ENCODE results near the gene MTARC2. TPM values are rescaled to one million over a fixed set of nuclear protein-coding genes. Genes with fewer than 3 reads are reported as not detected.

MTARC2 gene
- total and polyA plus RNA-seq, 4 experiments from 2014 or later, result 0.25 TPM; not detected in 3

- no peaks in the 10 kb centered on the region for H3K36me3 ChIP-seq (ENCODE audit: insufficient read depth, low read length)
- POLR2A ChIA-PET (ENCODE audit: partially characterized antibody), result no interaction called here
- peaks cover 10 to 17% of the 10 kb centered on the region in 2 donors for H3K27me3 Mint-ChIP-seq
These were observed 52.1 kb downstream of the MTARC2 start for GRCh38 chr1:220800262-220800661.

GRCh38 chr1:220803401-220804201 lies 55.5 kb downstream of the MTARC2 start:
- Histone ChIP-seq H3K9me3 (ENCODE audit: control insufficient read depth in 1 of 2, low read length in 2 of 2) (no peaks in the 10 kb centered on the region), H3K4me3 (ENCODE audit: low read length in 2 of 2) (no peak overlapping the region), H3K27ac (ENCODE audit: low read depth, low read length) (no peak overlapping the region), H3K36me3 (ENCODE audit: insufficient read depth, low read length) (no peaks in the 10 kb centered on the region), H3K4me1 (ENCODE audit: insufficient read depth, low read length) (no peaks in the 10 kb centered on the region), H3K27me3 (ENCODE audit: insufficient read depth, low read length) (no peaks in the 10 kb centered on the region)
- H3K4me1 Mint-ChIP-seq, result no peaks in the 10 kb centered on the region
- ChIA-PET POLR2A (ENCODE audit: partially characterized antibody) (no interaction called here), CTCF (ENCODE audit: partially characterized antibody) (interaction anchor here (1.0 to 1.4 kb wide), 2 partner anchors 8 to 28 kb away, joined by 3 to 4 read pairs; no protein-coding TSS in a partner anchor)
- no peaks in the 10 kb centered on the region for H3K9me3 Mint-ChIP-seq
- DNase-seq, result peak in 1 of 5 donors; percentile 16
- peaks cover 10 to 19% of the 10 kb centered on the region in 2 donors for H3K27me3 Mint-ChIP-seq
- no peak overlapping the region for H3K4me3 Mint-ChIP-seq
- H3K27ac Mint-ChIP-seq, result peak overlapping the region in 1 of 7 donors; percentile 38
- intact Hi-C loops (cut with micrococcal nuclease), result no loop called here
- H3K36me3 Mint-ChIP-seq, result no peaks in the 10 kb centered on the region

More at GRCh38 chr1:220800262-220800661, 52.1 kb downstream of the MTARC2 start:
- Mint-ChIP-seq H3K4me3 (no peak overlapping the region), H3K4me1 (no peaks in the 10 kb centered on the region), H3K36me3 (no peaks in the 10 kb centered on the region), H3K9me3 (no peaks in the 10 kb centered on the region), H3K27ac (no peak overlapping the region)
- Histone ChIP-seq H3K27me3 (ENCODE audit: insufficient read depth, low read length) (no peaks in the 10 kb centered on the region), H3K4me1 (ENCODE audit: insufficient read depth, low read length) (no peaks in the 10 kb centered on the region), H3K27ac (ENCODE audit: low read depth, low read length) (no peak overlapping the region), H3K4me3 (ENCODE audit: low read length in 2 of 2) (no peak overlapping the region), H3K9me3 (ENCODE audit: control insufficient read depth in 1 of 2, low read length in 2 of 2) (no peaks in the 10 kb centered on the region)
- no peak for DNase-seq
- intact Hi-C loops (cut with micrococcal nuclease), result no loop called here
- CTCF ChIA-PET (ENCODE audit: partially characterized antibody), result interaction anchor here (0.9 to 1.3 kb wide), 2 partner anchors 9 to 11 kb away, joined by 3 to 4 read pairs; no protein-coding TSS in a partner anchor

- no peaks in the 10 kb centered on the region for H3K9me3 ChIP-seq (ENCODE audit: control insufficient read depth in 1 of 2, low read length in 2 of 2)
- no peaks in the 10 kb centered on the region for H3K36me3 ChIP-seq (ENCODE audit: insufficient read depth, low read length)
- no peak for DNase-seq
- no peak overlapping the region for H3K4me3 Mint-ChIP-seq
- no peak overlapping the region for H3K27ac Mint-ChIP-seq
- ChIA-PET CTCF (ENCODE audit: partially characterized antibody) (interaction anchor here (1.0 to 1.4 kb wide), 2 partner anchors 9 to 27 kb away, joined by 3 to 4 read pairs; no protein-coding TSS in a partner anchor), POLR2A (ENCODE audit: partially characterized antibody) (no interaction called here)
- H3K4me1 Mint-ChIP-seq, result no peaks in the 10 kb centered on the region
- no peak overlapping the region for H3K27ac ChIP-seq (ENCODE audit: low read depth, low read length)
- no peak overlapping the region for H3K4me3 ChIP-seq (ENCODE audit: low read length in 2 of 2)
- intact Hi-C loops (cut with micrococcal nuclease), result no loop called here
- peaks cover 10 to 22% of the 10 kb centered on the region in 2 donors for H3K27me3 Mint-ChIP-seq
- H3K36me3 Mint-ChIP-seq, result no peaks in the 10 kb centered on the region
- H3K9me3 Mint-ChIP-seq, result no peaks in the 10 kb centered on the region
- H3K4me1 ChIP-seq (ENCODE audit: insufficient read depth, low read length), result no peaks in the 10 kb centered on the region
- no peaks in the 10 kb centered on the region for H3K27me3 ChIP-seq (ENCODE audit: insufficient read depth, low read length)
These were observed 56.1 kb downstream of the MTARC2 start for GRCh38 chr1:220804202-220804586.

- Mint-ChIP-seq H3K27me3 (peaks cover 10 to 21% of the 10 kb centered on the region in 2 donors), H3K4me3 (no peak overlapping the region), H3K36me3 (no peaks in the 10 kb centered on the region), H3K27ac (peak overlapping the region in 1 of 7 donors; percentile 36), H3K9me3 (no peaks in the 10 kb centered on the region), H3K4me1 (peaks cover 1 to 8% (median 4%) of the 10 kb centered on the region in 4 donors)
- POLR2A ChIA-PET (ENCODE audit: partially characterized antibody), result no interaction called here
- no peaks in the 10 kb centered on the region for H3K27me3 ChIP-seq (ENCODE audit: insufficient read depth, low read length)
- no peaks in the 10 kb centered on the region for H3K36me3 ChIP-seq (ENCODE audit: insufficient read depth, low read length)
- intact Hi-C loops (cut with micrococcal nuclease), result no loop called here
- no peak overlapping the region for H3K27ac ChIP-seq (ENCODE audit: low read depth, low read length)
- CTCF ChIA-PET (ENCODE audit: partially characterized antibody), result interaction anchor here (1.0 to 2.1 kb wide), 2 partner anchors 9 to 17 kb away, joined by 3 to 6 read pairs; no protein-coding TSS in a partner anchor
- DNase-seq, result no peak
- no peaks in the 10 kb centered on the region for H3K4me1 ChIP-seq (ENCODE audit: insufficient read depth, low read length)
- H3K9me3 ChIP-seq (ENCODE audit: control insufficient read depth in 1 of 2, low read length in 2 of 2), result no peaks in the 10 kb centered on the region
- H3K4me3 ChIP-seq (ENCODE audit: low read length in 2 of 2), result no peak overlapping the region
These were observed 58.3 kb downstream of the MTARC2 start for GRCh38 chr1:220806408-220806807.

GRCh38 chr1:220807726-220808125 lies 59.6 kb downstream of the MTARC2 start:
- no peaks in the 10 kb centered on the region for H3K4me1 ChIP-seq (ENCODE audit: insufficient read depth, low read length)
- intact Hi-C loops (cut with micrococcal nuclease), result no loop called here
- Mint-ChIP-seq H3K27ac (no peak overlapping the region), H3K9me3 (no peaks in the 10 kb centered on the region), H3K4me1 (peaks cover 1 to 8% (median 4%) of the 10 kb centered on the region in 4 donors), H3K36me3 (no peaks in the 10 kb centered on the region), H3K27me3 (peaks cover 13 to 19% of the 10 kb centered on the region in 2 donors), H3K4me3 (no peak overlapping the region)
- H3K9me3 ChIP-seq (ENCODE audit: control insufficient read depth in 1 of 2, low read length in 2 of 2), result no peaks in the 10 kb centered on the region
- CTCF ChIA-PET (ENCODE audit: partially characterized antibody), result interaction anchor here (0.8 to 2.1 kb wide), 3 partner anchors 19 to 627 kb away, joined by 3 to 6 read pairs (median 6); no protein-coding TSS in a partner anchor
- DNase-seq, result no peak
- POLR2A ChIA-PET (ENCODE audit: partially characterized antibody), result no interaction called here
- no peaks in the 10 kb centered on the region for H3K36me3 ChIP-seq (ENCODE audit: insufficient read depth, low read length)
- no peak overlapping the region for H3K4me3 ChIP-seq (ENCODE audit: low read length in 2 of 2)
- no peaks in the 10 kb centered on the region for H3K27me3 ChIP-seq (ENCODE audit: insufficient read depth, low read length)
- no peak overlapping the region for H3K27ac ChIP-seq (ENCODE audit: low read depth, low read length)

GRCh38 chr1:220808345-220809186 lies 60.4 kb downstream of the MTARC2 start:
- Mint-ChIP-seq H3K36me3 (no peaks in the 10 kb centered on the region), H3K4me3 (no peak overlapping the region), H3K27ac (no peak overlapping the region), H3K4me1 (peaks cover 1 to 8% (median 4%) of the 10 kb centered on the region in 4 donors), H3K9me3 (no peaks in the 10 kb centered on the region), H3K27me3 (peaks cover 17 to 22% of the 10 kb centered on the region in 2 donors)
- Histone ChIP-seq H3K36me3 (ENCODE audit: insufficient read depth, low read length) (no peaks in the 10 kb centered on the region), H3K27ac (ENCODE audit: low read depth, low read length) (no peak overlapping the region), H3K9me3 (ENCODE audit: control insufficient read depth in 1 of 2, low read length in 2 of 2) (no peaks in the 10 kb centered on the region), H3K4me3 (ENCODE audit: low read length in 2 of 2) (no peak overlapping the region), H3K4me1 (ENCODE audit: insufficient read depth, low read length) (no peaks in the 10 kb centered on the region), H3K27me3 (ENCODE audit: insufficient read depth, low read length) (no peaks in the 10 kb centered on the region)
- ChIA-PET CTCF (ENCODE audit: partially characterized antibody) (no interaction called here), POLR2A (ENCODE audit: partially characterized antibody) (no interaction called here)
- DNase-seq, result no peak
- intact Hi-C loops (cut with micrococcal nuclease), result no loop called here

GRCh38 chr1:220809187-220809550 lies 61.0 kb downstream of the MTARC2 start:
- no peak overlapping the region for H3K27ac ChIP-seq (ENCODE audit: low read depth, low read length)
- Mint-ChIP-seq H3K9me3 (no peaks in the 10 kb centered on the region), H3K4me3 (no peak overlapping the region), H3K27me3 (peaks cover 14 to 24% of the 10 kb centered on the region in 2 donors), H3K4me1 (peaks cover 1 to 8% (median 4%) of the 10 kb centered on the region in 4 donors), H3K36me3 (no peaks in the 10 kb centered on the region), H3K27ac (no peak overlapping the region)
- H3K36me3 ChIP-seq (ENCODE audit: insufficient read depth, low read length), result no peaks in the 10 kb centered on the region
- no peak overlapping the region for H3K4me3 ChIP-seq (ENCODE audit: low read length in 2 of 2)
- no peaks in the 10 kb centered on the region for H3K9me3 ChIP-seq (ENCODE audit: control insufficient read depth in 1 of 2, low read length in 2 of 2)
- H3K27me3 ChIP-seq (ENCODE audit: insufficient read depth, low read length), result no peaks in the 10 kb centered on the region
- intact Hi-C loops (cut with micrococcal nuclease), result no loop called here
- POLR2A ChIA-PET (ENCODE audit: partially characterized antibody), result no interaction called here
- DNase-seq, result no peak
- CTCF ChIA-PET (ENCODE audit: partially characterized antibody), result interaction anchor here (0.9 kb wide), 1 partner anchor 9 kb away, joined by 3 read pairs; no protein-coding TSS in a partner anchor
- H3K4me1 ChIP-seq (ENCODE audit: insufficient read depth, low read length), result no peaks in the 10 kb centered on the region
